ENCODE results near the gene GAB1. TPM values are rescaled to one million over a fixed set of nuclear protein-coding genes. Genes with fewer than 3 reads are reported as not detected.

GAB1 gene
- total and polyA plus RNA-seq, 9 donors: 10.7 to 50.3 (median 32.4) TPM

DNA sequence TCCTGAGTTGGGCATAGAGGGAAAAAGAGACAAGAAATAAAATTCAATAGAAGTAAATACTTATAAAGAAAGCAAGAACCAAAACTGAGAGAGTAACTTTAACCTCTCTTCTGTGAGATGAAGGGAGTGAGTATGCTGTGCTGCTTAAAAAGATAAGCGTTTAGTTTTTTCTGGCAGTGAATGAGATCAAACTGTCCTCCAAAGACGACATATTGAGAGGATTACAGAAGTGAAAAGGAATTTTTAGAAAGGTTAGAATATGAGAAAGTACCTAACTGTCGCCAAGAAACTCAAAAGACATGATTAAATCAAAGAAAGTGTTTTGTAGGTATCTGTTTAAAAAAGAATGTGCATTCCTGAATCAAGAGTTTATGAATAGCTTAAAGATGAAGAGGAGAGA lies 16.0 kb downstream of the GAB1 start:
- intact Hi-C loops (cut with DNase I): no loop called here
- H3K36me3 ChIP-seq: no peaks in the 10 kb centered on the region
- 5 to 15% (median 8%) methylated on average over 3 of the region's 3 CpGs for WGBS, 3 donors
- TF ChIP-seq, protein P1, sequence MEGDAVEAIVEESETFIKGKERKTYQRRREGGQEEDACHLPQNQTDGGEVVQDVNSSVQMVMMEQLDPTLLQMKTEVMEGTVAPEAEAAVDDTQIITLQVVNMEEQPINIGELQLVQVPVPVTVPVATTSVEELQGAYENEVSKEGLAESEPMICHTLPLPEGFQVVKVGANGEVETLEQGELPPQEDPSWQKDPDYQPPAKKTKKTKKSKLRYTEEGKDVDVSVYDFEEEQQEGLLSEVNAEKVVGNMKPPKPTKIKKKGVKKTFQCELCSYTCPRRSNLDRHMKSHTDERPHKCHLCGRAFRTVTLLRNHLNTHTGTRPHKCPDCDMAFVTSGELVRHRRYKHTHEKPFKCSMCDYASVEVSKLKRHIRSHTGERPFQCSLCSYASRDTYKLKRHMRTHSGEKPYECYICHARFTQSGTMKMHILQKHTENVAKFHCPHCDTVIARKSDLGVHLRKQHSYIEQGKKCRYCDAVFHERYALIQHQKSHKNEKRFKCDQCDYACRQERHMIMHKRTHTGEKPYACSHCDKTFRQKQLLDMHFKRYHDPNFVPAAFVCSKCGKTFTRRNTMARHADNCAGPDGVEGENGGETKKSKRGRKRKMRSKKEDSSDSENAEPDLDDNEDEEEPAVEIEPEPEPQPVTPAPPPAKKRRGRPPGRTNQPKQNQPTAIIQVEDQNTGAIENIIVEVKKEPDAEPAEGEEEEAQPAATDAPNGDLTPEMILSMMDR (IDR thresholded peaks at IDR 0.05): no peak
- TF ChIP-seq POLR2A (IDR thresholded peaks at IDR 0.05) (no peak), EP300 (IDR thresholded peaks at IDR 0.05) (no peak)
- no peak overlapping the region for H3K4me3 ChIP-seq
- H3K27me3 ChIP-seq: no peaks in the 10 kb centered on the region
- peaks cover 20% of the 10 kb centered on the region for H3K4me1 ChIP-seq (ENCODE audit: insufficient read depth)
- no peaks in the 10 kb centered on the region for H3K9me3 ChIP-seq
- DNase-seq: no peak
- peak overlapping the region in 1 of 2 donors; percentile 53 for H3K27ac ChIP-seq

DNA sequence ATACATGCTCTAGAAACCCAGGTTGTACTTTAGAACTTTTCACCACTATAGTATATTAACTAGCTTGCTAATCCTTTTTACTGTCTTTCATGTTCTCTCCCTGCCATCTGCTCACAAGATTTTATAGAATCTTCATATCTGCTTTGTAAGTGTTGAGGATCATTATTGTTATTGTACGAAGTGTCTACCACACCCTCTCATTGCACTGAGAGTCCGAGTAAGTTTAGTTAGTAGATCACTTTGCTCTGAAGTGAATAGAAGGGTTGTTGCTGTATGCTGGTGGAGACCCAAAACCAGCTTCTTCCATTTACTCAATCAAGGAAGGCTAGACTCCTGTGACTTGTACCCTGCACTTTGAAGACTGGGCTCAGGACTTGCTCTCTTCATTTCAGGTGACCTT lies 17.1 kb downstream of the GAB1 start:
- WGBS, 3 donors: 73 to 88% (median 80%) methylated on average over 2 of the region's 2 CpGs
- no peaks in the 10 kb centered on the region for H3K36me3 ChIP-seq
- H3K4me3 ChIP-seq: no peak overlapping the region
- peaks cover 21% of the 10 kb centered on the region for H3K4me1 ChIP-seq (ENCODE audit: insufficient read depth)
- no peaks in the 10 kb centered on the region for H3K27me3 ChIP-seq
- no peak for DNase-seq
- no peak overlapping the region for H3K27ac ChIP-seq
- intact Hi-C loops (cut with DNase I): no loop called here
- TF ChIP-seq EP300 (IDR thresholded peaks at IDR 0.05) (no peak), POLR2A (IDR thresholded peaks at IDR 0.05) (no peak)
- TF ChIP-seq, protein P1 (IDR thresholded peaks at IDR 0.05): no peak
- no peaks in the 10 kb centered on the region for H3K9me3 ChIP-seq

DNA sequence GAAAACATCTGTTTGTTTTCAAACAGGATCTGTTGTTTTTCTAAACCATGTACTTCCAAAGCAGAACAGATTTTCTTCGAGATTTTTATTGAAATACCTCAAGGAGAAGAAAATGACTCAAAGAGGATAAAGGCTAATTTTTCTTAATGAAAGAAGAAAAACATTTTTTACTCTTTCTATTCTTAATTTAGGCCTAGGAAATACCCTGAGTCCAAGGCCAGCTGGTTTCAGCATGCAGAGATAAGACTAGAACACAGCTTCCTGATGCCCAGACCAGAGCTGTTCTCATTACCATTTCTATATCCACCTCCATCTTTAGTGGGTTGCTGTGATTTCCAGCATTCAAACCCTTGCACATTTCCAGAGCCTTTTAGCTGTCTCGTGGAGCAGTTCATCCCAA lies 18.3 kb downstream of the GAB1 start:
- intact Hi-C loops (cut with DNase I): no loop called here
- Histone ChIP-seq H3K36me3 (no peaks in the 10 kb centered on the region), H3K4me3 (no peak overlapping the region), H3K27ac (peak overlapping the region in 1 of 2 donors; percentile 1), H3K4me1 (ENCODE audit: insufficient read depth) (peaks cover 29% of the 10 kb centered on the region), H3K27me3 (no peaks in the 10 kb centered on the region), H3K9me3 (no peaks in the 10 kb centered on the region)
- no peak for TF ChIP-seq EP300 (IDR thresholded peaks at IDR 0.05)
- TF ChIP-seq, protein P1 (IDR thresholded peaks at IDR 0.05): no peak
- 12 to 30% (median 16%) methylated on average over 2 of the region's 2 CpGs for WGBS, 3 donors
- no peak for DNase-seq

DNA sequence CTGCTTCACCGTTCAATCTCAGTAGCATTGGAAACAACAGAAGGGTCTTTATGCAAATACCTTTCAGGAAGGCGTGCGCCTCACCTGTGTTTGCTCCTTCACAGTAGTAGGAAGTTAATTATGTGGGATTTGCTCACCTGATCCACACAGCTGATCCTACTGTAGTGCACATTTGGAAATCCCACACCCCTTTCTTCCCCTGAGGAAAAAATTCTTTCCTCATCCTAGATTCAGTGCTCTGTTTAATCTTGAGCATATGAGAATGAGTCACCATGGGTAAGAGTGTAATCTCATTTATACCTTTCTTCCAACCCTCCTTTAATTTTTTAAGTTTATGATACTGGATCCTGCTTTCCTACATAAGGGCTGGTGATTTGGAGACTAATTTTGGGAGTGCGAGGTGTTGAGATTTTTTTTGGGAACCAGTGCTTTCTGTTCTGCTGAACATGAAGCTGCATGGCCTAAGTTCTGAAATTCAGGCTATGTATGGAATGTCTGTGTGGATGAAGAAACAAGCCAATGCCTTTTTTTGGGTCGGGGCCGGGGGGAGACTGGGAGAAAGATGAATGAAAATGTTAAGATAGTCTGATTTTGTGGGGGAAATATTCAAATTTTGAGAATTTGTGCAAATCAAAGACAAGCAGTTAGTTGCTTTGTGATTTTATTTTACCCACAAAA lies 19.0 kb downstream of the GAB1 start:
- no peak overlapping the region for H3K4me3 ChIP-seq
- TF ChIP-seq EP300 (IDR thresholded peaks at IDR 0.05) (no peak), POLR2A (IDR thresholded peaks at IDR 0.05) (no peak)
- TF ChIP-seq, protein P1 (IDR thresholded peaks at IDR 0.05): no peak
- H3K27ac ChIP-seq: peak overlapping the region in 1 of 2 donors; percentile 1
- no peaks in the 10 kb centered on the region for H3K36me3 ChIP-seq
- H3K4me1 ChIP-seq (ENCODE audit: insufficient read depth): peaks cover 29% of the 10 kb centered on the region
- DNase-seq: no peak
- H3K9me3 ChIP-seq: no peaks in the 10 kb centered on the region
- WGBS, 3 donors: 40 to 53% (median 50%) methylated on average over 6 of the region's 6 CpGs
- intact Hi-C loops (cut with DNase I): no loop called here
- H3K27me3 ChIP-seq: no peaks in the 10 kb centered on the region

All from ovary (tissue), 9 donors.